Adrenal gland (tissue), 12 donors: Measurements from ENCODE around the gene TSPAN18. TPM values are rescaled to one million over a fixed set of nuclear protein-coding genes. Genes with fewer than 3 reads are reported as not detected.

Experiments
- DNase-seq, 7 donors: peaks; one replicate each; pipeline ENCODE4 v3.0.0-alpha.2; 2019 to 2020
- H3K27ac ChIP-seq, 5 donors: fragments of 200-600 bp; sonication (generic) in 4 of 5; 1 replicate in 3 of 5; 2 replicates in 2 of 5; pipeline versions ENCODE4 v1.5.1 to v1.8.0; 2016 to 2020; ENCODE audit warnings: mild to moderate bottlenecking in 1 of 5
- H3K27me3 ChIP-seq: fragments of 200-600 bp; 2 replicates; pipeline ENCODE4 v1.8.0; 2021
- H3K36me3 ChIP-seq, 2 donors: fragments of 200-600 bp; replicated peaks in 1 of 2; 1 replicate in 1 of 2; 2 replicates in 1 of 2; pipeline versions ENCODE4 v1.5.1 to v1.8.0; 2018 to 2022
- H3K4me1 ChIP-seq, 2 donors: fragments of 200-600 bp; replicated peaks in 1 of 2; 1 replicate in 1 of 2; 2 replicates in 1 of 2; pipeline versions ENCODE4 v1.5.1 to v1.8.0; 2018 to 2021
- H3K4me3 ChIP-seq, 4 donors: fragments of 200-600 bp; sonication (generic) in 3 of 4; one replicate each; pipeline ENCODE4 v1.5.1; 2016 to 2018
- H3K9me3 ChIP-seq, 3 donors: fragments of 200-600 bp; sonication (generic) in 1 of 3; replicated peaks in 1 of 3; 1 replicate in 2 of 3; 2 replicates in 1 of 3; pipeline versions ENCODE4 v1.5.1 to v1.8.0; 2016 to 2021
- POLR2A ChIP-seq, 2 donors: fragments of 450-650 bp; IDR thresholded peaks; one replicate each; pipeline ENCODE4 v1.6.1; 2017; ENCODE audit warnings: antibody characterized with exemption in 2 of 2, mild to moderate bottlenecking in 2 of 2, moderate library complexity in 1 of 2
- WGBS, 4 donors: extraction: QIAGEN DNeasy Blood & Tissue Kit in 2 of 4; methylation state at CpG; one replicate each; pipeline versions ENCODE4 v1.1.5 to v1.1.7; 2013 to 2017; 5-methylcytosine and 5-hydroxymethylcytosine counted together
- intact Hi-C, 2 donors: fragments of 100-400 bp; cut with DNase I; formaldehyde crosslinking; loops; one replicate each; pipeline versions ENCODE4 v1.14.1 to v1.15.0; 2022 to 2023
- polyA plus RNA-seq, 3 donors: library from polyadenylated mRNA; stranded (reverse); fragments of 200-250 nt in 2 of 3; fragments of 350-450 nt in 1 of 3; fragmentation: Illumina TruSeq in 1 of 3; extraction: RNeasy Lipid Tissue Mini Kit (QIAGEN cat#74804) in 1 of 3; gene quantifications; one replicate each; pipeline ENCODE4 v1.2.3, GENCODE V29; 2013 to 2014
- total RNA-seq, 9 donors: library from RNA; depleted of rRNA in 4 of 9; stranded (reverse); fragments of >200 nt in 4 of 9; fragments of 120-200 nt in 1 of 9; fragmentation: NEBNext Ultra II Directional in 1 of 9; extraction: Animal tissue kit (Norgen Biotek cat#: 25700) in 1 of 9; gene quantifications; one replicate each; pipeline versions ENCODE4 v1.1.0 to v1.2.4, GENCODE V29; 2013 to 2023
- TF ChIP-seq, protein P1 (sequence below), 6 experiments: fragments of 450-650 bp in 4 of 6; fragments of 200-600 bp in 2 of 6; sonication (generic) in 1 of 6; IDR thresholded peaks; 1 replicate in 5 of 6; 2 replicates in 1 of 6; pipeline versions ENCODE4 v1.5.1 to v1.8.0; 2016 to 2021; ENCODE audit warnings: antibody characterized with exemption in 6 of 6, mild to moderate bottlenecking in 2 of 6, moderate library complexity in 1 of 6
- donor health status: healthy with polysubstance abuse.
- donor health status: Bipolar disorder and iron deficiency.
- donor health status: DM: yes; HTN: yes; CAD: no.
- donor health status: DM: no; HTN: no; CAD: no.
- donor health status: DM: no; HTN: no; CAD: no.
- donor health status: DM: yes; HTN: yes; CAD: no.

Gene TSPAN18
- total and polyA plus RNA-seq, 12 donors: 24.5 to 168 (median 58.4) TPM

DNA sequence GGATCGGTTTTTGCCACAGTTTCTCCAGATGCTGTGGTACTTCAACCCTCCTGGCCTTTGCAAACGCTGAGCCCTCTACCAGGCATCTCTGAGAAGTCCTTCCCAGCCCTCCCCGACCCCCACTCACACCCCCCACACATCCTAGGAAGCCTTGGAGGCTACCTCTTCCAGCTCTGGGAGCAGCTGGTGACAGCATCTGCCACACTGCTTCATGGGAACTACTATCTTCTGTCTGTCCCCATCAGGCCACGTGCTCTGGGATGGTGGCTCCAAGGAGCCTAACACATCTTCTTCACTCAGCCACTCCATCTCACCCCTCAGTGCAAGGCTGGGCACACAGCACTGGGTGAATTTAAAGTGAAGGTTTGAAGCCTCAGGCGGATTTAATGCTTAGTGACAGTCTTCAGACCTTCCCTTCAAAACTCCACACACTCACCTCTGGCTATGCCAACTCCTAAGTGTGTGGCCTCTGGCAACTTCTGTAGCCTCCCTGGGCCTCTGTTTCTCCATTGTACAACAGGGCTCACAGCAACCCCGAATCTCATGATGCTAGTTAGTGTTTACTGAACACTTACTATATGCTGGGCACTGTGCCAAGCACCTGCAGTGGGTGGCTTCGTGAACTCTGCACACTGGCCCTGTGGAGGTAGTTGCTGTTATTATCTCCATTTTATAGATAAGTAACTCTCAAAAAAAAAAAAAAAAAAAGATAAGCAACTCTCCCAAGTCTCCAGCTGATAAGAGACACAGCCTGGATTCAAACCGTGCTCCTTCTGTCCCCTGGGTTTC, 231.2 kb downstream of the TSPAN18 start:
- H3K4me3 ChIP-seq: no peak overlapping the region
- no peaks in the 10 kb centered on the region for H3K27me3 ChIP-seq
- H3K36me3 ChIP-seq: no peaks in the 10 kb centered on the region
- no peak overlapping the region for H3K27ac ChIP-seq
- WGBS, 4 donors: 64 to 77% (median 71%) methylated on average over 8 of the region's 8 CpGs
- peaks cover 0 to 19% of the 10 kb centered on the region in 2 donors for H3K4me1 ChIP-seq
- TF ChIP-seq, protein P1, sequence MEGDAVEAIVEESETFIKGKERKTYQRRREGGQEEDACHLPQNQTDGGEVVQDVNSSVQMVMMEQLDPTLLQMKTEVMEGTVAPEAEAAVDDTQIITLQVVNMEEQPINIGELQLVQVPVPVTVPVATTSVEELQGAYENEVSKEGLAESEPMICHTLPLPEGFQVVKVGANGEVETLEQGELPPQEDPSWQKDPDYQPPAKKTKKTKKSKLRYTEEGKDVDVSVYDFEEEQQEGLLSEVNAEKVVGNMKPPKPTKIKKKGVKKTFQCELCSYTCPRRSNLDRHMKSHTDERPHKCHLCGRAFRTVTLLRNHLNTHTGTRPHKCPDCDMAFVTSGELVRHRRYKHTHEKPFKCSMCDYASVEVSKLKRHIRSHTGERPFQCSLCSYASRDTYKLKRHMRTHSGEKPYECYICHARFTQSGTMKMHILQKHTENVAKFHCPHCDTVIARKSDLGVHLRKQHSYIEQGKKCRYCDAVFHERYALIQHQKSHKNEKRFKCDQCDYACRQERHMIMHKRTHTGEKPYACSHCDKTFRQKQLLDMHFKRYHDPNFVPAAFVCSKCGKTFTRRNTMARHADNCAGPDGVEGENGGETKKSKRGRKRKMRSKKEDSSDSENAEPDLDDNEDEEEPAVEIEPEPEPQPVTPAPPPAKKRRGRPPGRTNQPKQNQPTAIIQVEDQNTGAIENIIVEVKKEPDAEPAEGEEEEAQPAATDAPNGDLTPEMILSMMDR (IDR thresholded peaks at IDR 0.05): no peak
- TF ChIP-seq POLR2A (IDR thresholded peaks at IDR 0.05): no peak
- intact Hi-C loops: no loop called here
- DNase-seq: no peak
- no peaks in the 10 kb centered on the region for H3K9me3 ChIP-seq

DNA sequence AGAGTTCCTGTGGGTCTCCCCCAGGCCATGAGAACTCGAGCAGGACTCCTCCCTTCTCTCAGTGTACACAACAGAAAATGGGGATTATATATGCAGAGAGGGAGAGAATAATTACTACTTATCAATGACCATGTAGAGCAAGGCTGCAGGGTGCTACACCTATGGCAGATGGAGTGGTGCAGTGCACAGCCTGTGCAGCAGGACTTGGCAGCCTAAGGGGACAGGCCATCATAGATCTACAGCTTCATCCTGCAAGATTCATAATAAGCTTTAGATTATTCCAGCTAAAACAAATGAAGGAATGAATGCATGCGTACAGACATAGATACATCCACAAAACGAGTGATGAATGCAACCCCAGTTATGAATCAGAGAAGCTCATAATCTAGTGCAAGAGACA, 232.3 kb downstream of the TSPAN18 start:
- no peaks in the 10 kb centered on the region for H3K36me3 ChIP-seq
- intact Hi-C loops: no loop called here
- H3K4me1 ChIP-seq: peaks cover 0 to 18% of the 10 kb centered on the region in 2 donors
- no peaks in the 10 kb centered on the region for H3K27me3 ChIP-seq
- WGBS, 4 donors: 79 to 89% (median 84%) methylated on average over 3 of the region's 3 CpGs
- DNase-seq: no peak
- TF ChIP-seq, protein P1 (IDR thresholded peaks at IDR 0.05): no peak
- no peak for TF ChIP-seq POLR2A (IDR thresholded peaks at IDR 0.05)
- H3K9me3 ChIP-seq: no peaks in the 10 kb centered on the region
- H3K4me3 ChIP-seq: no peak overlapping the region
- no peak overlapping the region for H3K27ac ChIP-seq

DNA sequence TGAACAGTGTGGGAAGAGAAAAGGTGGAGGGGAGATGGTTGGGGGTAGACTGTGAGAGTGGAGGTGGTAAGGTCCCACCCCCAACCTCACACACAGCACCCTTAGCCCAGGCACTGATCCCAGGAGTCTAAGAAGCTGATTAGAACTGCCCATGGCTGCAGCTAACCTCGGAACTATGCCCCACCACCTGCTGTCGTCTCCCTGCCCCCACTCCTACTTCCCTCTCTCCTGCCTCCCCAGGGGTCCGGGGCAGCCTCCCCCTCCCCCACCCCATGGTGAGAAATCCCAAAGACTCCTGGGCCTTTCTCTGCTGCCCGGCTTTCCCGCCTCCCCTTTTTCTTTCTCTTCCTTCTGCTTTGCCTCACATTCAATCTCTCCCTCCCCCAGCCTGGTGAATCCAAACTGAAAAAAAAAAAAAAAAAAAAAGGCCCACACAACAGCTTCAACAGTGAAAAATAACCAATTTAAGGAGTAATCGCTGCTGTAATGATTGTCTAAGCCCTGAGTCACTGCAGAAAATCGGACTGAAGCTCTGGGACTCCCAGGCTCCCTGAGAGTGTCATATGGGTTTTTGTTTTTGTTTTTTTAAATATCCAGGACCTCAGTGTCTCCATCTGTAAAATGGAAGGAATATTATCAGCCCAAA, 233.6 kb downstream of the TSPAN18 start:
- no peak for TF ChIP-seq POLR2A (IDR thresholded peaks at IDR 0.05)
- TF ChIP-seq, protein P1 (IDR thresholded peaks at IDR 0.05): no peak
- Histone ChIP-seq H3K4me3 (no peak overlapping the region), H3K27me3 (no peaks in the 10 kb centered on the region), H3K9me3 (no peaks in the 10 kb centered on the region), H3K4me1 (peaks cover 0 to 7% of the 10 kb centered on the region in 2 donors), H3K36me3 (no peaks in the 10 kb centered on the region), H3K27ac (no peak overlapping the region)
- DNase-seq: no peak
- 41 to 52% (median 45%) methylated on average over 7 of the region's 7 CpGs for WGBS, 4 donors
- intact Hi-C loops: no loop called here

DNA sequence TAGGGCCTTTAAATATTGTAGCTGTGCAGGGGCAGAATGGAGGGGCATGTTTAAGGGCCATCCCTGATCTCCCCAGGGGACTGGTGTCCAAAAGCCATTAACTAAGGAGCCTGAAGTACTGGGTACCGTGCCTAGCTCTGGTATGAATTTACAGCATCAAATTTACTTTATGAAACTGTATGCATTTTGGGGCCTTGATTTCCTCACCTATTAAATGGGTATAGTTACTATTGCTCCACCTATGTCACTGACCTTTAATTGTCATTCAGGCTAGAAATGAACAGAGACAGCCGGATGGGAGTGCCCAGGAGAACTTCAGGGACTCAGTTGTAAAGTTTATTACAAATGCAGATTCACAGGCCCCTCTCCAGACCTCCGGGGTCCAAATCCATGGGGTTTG, 235.7 kb downstream of the TSPAN18 start:
- no peak for DNase-seq
- no peak overlapping the region for H3K4me3 ChIP-seq
- no peak for TF ChIP-seq POLR2A (IDR thresholded peaks at IDR 0.05)
- TF ChIP-seq, protein P1 (IDR thresholded peaks at IDR 0.05): no peak
- 83 to 92% (median 90%) methylated on average over 3 of the region's 3 CpGs for WGBS, 4 donors
- no peaks in the 10 kb centered on the region for H3K27me3 ChIP-seq
- H3K36me3 ChIP-seq: no peaks in the 10 kb centered on the region
- intact Hi-C loops: no loop called here
- H3K9me3 ChIP-seq: no peaks in the 10 kb centered on the region
- no peak overlapping the region for H3K27ac ChIP-seq
- H3K4me1 ChIP-seq: no peaks in the 10 kb centered on the region
